ENCODE measurements around the gene FLT3.
"Not testable (repeated sequence)": the region's sequence is repeated elsewhere in the genome, so short reads cannot be mapped to it uniquely, and the experiment has no call there.

Gene FLT3

GRCh38 chr13:28100150-28101121, at the start of gene FLT3:
Gene FLT3 (minus strand): TSS chr13:28100576. CDS start chr13:28100510, 66 bp downstream.
- peak; percentile 56 for DNase-seq

DNA sequence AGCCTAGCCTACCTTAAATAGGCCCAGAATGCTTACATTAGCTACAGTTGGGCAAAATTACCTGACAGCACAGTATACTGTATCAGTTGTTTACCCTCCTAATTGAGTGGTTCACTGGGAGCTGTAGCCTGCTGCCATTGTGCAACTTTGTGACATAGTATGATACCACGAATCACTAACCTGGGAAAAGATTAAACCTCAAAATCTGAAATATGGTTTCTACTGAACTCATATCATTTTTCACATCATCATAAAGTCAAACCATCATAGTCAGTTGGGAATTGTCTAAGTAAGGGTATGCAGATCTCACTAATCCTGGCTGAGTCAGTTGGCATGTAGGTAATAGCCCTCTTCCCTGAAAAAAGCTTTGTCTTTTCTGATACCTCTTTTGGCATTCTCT, 47.1 kb upstream of the FLT3 start:
- DNase-seq, result no peak

GRCh38 chr13:28145049-28145448, 44.7 kb upstream of the FLT3 start:
- DNase-seq, result no peak

DNA sequence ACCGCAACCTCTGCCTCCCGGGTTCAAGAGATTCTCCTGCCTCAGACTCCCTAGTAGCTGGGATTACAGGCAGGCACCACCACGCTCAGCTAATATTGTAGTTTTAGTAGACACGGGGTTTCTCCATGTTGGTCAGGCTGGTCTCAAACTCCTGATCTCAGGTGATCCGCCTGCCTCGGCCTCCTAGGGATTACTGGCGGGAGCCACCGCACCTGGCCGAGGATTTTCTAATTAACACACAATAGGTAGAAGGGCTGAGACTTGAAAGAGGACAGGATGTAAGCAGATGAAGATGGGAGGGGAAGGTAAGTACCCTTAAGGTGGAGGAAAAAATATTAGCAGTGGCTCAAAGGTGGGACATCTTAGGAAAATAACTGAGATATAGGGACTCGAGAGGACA, 41.2 kb upstream of the FLT3 start:
- not testable (repeated sequence) for DNase-seq

- no peak for DNase-seq
These were observed 40.2 kb upstream of the FLT3 start for GRCh38 chr13:28140433-28141125.

DNA sequence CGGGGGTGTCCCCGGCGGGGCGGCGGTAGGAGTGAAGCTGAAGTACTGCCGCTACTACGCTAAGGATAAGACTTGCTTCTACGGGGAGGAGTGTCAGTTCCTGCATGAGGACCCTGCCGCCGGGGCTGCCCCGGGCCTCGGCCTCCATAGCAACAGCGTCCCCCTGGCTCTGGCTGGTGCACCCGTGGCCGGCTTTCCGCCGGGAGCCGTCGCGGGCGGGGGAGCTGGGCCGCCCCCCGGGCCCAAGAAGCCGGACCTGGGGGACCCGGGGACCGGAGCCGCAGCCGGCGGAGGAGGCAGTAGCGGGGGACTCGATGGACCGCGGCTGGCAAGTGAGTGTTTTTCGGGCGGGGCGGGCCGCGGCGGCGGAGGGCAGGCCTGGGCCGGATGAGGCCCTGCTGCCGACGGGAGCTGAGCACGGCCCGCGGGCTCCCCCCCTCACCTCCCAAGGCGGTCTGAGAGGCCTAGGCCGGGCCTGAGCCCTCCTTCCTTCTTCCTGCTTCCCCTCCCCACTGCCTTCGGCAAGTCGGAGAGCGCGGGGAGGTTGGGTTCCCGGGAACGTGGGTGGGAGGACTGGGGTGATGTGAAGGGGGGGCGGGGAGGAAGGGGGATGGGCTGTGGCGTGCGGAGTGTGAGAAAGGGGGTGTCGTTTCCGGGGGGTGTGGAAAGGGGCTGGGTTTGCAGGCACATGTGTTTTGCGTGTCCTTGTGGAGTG, 38.5 kb upstream of the FLT3 start:
- DNase-seq, result peak; percentile 92

DNA sequence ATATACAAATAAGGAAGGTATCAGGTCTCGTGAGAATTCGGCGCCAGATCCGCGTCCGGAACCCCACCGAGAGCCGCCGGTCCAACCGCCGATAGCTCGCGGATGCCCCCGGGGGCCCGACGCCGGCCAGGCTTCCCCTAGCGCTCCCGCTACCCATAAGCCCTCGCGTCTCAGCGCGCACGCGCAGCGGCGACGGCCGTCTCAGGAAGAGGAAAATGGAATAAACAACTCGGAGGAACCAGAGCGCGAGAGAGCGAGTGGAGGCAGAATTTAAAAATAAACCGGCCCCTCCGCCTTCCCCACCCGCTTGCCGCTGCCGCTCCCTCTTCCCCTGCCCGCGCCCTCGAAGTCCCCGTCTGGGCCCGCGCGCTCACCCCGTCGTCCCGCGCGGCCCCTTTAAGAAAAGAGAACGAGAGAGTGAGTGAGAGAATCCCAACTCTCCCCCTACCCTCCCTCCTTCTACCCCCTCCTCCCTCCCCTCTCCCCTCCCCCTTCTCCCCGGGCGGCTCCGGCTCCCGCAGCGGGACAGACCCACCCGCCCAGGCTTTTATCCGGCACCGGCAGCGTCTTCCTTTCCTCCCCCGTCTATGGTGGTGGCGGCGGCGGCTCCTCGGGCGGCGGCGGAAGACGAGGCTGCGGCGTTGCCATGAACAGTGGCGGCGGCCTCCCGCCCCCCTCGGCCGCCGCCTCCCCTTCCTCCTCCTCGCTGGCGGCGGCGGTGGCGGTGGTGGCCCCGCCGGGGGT, 37.8 kb upstream of the FLT3 start, which contains the start of gene PAN3:
Gene PAN3, plus strand, starts transcription at position 534 of the 744 bp plus-strand sequence. Its CDS starts 113 bp downstream, at position 647.
- DNase-seq, result peak; percentile 93

GRCh38 chr13:28137596-28137995, 37.2 kb upstream of the FLT3 start:
- no peak for DNase-seq

- no peak for DNase-seq
These were observed 36.5 kb upstream of the FLT3 start for GRCh38 chr13:28136916-28137315.

- no peak for DNase-seq
These were observed 31.3 kb upstream of the FLT3 start for GRCh38 chr13:28131646-28132045.

DNA sequence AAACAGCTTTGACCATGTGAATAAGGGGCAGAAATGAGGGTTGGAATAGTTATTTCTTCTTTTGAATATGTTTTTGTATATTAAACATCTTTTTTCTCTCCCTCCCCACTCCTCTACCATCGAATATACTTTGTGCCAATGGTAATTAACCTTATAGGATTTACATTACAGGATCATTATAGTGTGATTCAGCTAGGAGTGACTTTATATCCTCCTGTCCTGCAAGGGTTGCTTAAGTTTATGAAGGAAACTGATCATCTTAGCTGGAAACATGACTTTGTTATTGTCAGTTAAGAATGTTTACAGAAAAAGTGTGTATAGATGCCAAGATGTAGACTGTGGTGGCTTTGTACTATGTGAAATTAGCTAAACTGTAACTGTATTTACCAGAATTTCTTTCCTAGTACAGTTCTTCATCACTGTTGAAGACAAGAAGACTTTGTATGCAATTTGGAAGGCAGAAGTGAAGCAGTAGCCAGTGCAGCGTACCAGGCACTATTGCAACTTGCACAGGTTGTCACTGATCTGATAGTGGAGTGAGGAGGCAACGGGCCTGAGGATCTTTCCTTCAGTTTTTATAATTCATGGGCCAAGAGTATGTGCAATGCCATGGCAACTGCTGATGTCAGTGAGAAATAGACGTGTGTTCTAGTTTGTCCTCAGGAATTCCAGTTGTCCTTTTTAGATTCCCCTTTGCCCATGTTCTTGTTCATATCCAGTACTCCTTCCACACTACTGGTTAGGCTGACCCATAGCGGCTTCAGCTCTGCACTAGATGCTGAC, 29.7 kb upstream of the FLT3 start:
- no peak for DNase-seq

DNA sequence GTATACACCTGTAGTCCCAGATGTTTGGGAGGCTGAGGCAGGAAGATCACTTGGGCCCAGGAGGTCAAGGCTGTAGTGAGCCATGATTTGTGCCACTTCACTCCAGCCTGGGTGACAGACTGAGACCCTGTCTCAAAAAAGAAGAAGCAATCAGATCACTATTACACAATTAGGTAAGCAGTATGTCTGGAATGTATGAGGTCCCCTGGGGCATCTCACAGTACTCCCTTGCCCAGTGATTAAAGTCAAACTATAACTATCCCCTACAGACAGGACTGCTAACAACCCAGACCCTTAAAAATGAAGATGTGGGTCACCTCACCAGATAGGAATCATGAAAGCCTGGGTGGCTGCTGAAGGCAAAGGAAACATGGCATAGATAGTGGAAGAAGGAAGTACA, 28.6 kb upstream of the FLT3 start:
- DNase-seq, result no peak

- DNase-seq, result no peak
These were observed 27.7 kb upstream of the FLT3 start for GRCh38 chr13:28128030-28128429.

GRCh38 chr13:28121224-28121623, 20.8 kb upstream of the FLT3 start:
- DNase-seq, result no peak

GRCh38 chr13:28120317-28120716, 19.9 kb upstream of the FLT3 start:
- no peak for DNase-seq

GRCh38 chr13:28117689-28118377, 17.5 kb upstream of the FLT3 start:
- DNase-seq, result no peak

DNA sequence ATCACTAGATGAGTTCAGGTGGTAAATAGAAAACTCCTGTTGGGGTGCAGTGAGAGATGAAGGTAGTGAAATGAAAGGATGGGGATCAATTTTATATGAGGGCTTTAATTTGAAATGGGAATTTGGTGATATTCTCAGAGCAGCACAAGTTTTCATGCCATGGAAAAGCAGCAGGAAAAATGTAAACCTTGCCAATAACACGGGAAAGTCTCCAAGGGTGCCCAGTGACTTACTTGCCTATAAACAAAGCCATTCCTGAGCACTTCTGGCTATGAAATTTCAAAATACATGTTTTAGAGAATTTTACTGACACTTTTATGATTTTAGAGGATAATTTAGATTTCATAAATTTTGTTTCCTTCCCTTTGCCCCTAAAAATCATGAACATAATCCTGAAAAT, 16.4 kb upstream of the FLT3 start:
- DNase-seq, result no peak

DNA sequence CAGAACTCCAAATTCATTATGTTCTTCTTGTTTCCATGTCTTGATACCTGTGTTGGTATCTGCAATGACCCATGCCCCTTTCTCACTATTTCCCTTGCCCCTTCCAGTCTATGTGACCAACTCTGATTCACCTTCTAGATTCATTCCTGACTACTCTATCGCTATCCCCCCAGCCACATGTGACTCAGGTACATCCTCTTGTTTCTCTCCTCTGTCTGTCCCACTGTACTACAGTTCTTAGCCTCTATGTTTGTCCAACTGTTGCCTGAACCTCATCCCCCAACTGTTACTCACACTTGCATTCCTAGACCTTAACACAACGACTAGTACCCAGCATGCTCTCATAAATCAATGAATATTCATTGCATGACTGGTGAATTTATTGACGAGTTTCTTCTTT, 10.0 kb upstream of the FLT3 start:
- DNase-seq, result no peak

GRCh38 chr13:28106976-28107375, 6.6 kb upstream of the FLT3 start:
- DNase-seq, result no peak

- not testable (repeated sequence) for DNase-seq
These were observed 1.5 kb upstream of the FLT3 start for GRCh38 chr13:28101886-28102285.
